ENCODE measurements around the gene SLC7A8. TPM values are rescaled to one million over a fixed set of nuclear protein-coding genes. Genes with fewer than 3 reads are reported as not detected.

Gene SLC7A8
- total RNA-seq, 4 donors from 2014 or later = 26.2 to 41.4 (median 37.5) TPM

GRCh38 chr14:23086565-23086964 is 96.9 kb downstream of the SLC7A8 start:
- H3K36me3 ChIP-seq = peaks cover 0 to 99% (median 20%) of the 10 kb centered on the region in 3 donors
- H3K27me3 ChIP-seq = no peaks in the 10 kb centered on the region
- 86 to 92% methylated on average over 1 of the region's 1 CpG for WGBS, 2 donors

GRCh38 chr14:23085458-23085857 is 98.0 kb downstream of the SLC7A8 start:
- TF ChIP-seq POLR2A (IDR thresholded peaks at IDR 0.05) = no peak
- TF ChIP-seq CTCF (IDR thresholded peaks at IDR 0.05) = no peak
- TF ChIP-seq EP300 (IDR thresholded peaks at IDR 0.05) = no peak
- H3K4me3 ChIP-seq = no peak overlapping the region
- DNase-seq (ENCODE audit: low spot score in 2 of 2) = no peak
- H3K27ac ChIP-seq = no peak overlapping the region
- peaks cover 0 to 99% (median 22%) of the 10 kb centered on the region in 3 donors for H3K36me3 ChIP-seq
- no peaks in the 10 kb centered on the region for H3K4me1 ChIP-seq
- H3K9me3 ChIP-seq = no peaks in the 10 kb centered on the region
- 78 to 87% methylated on average over 3 of the region's 3 CpGs for WGBS, 2 donors
- no peaks in the 10 kb centered on the region for H3K27me3 ChIP-seq

More at GRCh38 chr14:23086565-23086964, 96.9 kb downstream of the SLC7A8 start:
- TF ChIP-seq POLR2A (IDR thresholded peaks at IDR 0.05) = no peak
- H3K4me1 ChIP-seq = no peaks in the 10 kb centered on the region
- no peak for DNase-seq (ENCODE audit: low spot score in 2 of 2)
- H3K27ac ChIP-seq = no peak overlapping the region
- no peak overlapping the region for H3K4me3 ChIP-seq
- H3K9me3 ChIP-seq = no peaks in the 10 kb centered on the region

GRCh38 chr14:23080474-23080873 is 103.0 kb downstream of the SLC7A8 start:
- peaks cover 0 to 99% (median 32%) of the 10 kb centered on the region in 3 donors for H3K36me3 ChIP-seq
- no peaks in the 10 kb centered on the region for H3K9me3 ChIP-seq
- TF ChIP-seq CTCF (IDR thresholded peaks at IDR 0.05) (no peak), POLR2A (IDR thresholded peaks at IDR 0.05) (no peak), EP300 (IDR thresholded peaks at IDR 0.05) (no peak)
- H3K27ac ChIP-seq = peak overlapping the region in 2 of 4 donors; percentile 79 to 87
- H3K4me1 ChIP-seq = peaks cover 0 to 36% (median 3%) of the 10 kb centered on the region in 4 donors
- H3K27me3 ChIP-seq = no peaks in the 10 kb centered on the region
- DNase-seq (ENCODE audit: low spot score in 2 of 2) = no peak
- WGBS, 2 donors = 76 to 81% methylated on average over 1 of the region's 1 CpG
- H3K4me3 ChIP-seq = no peak overlapping the region

GRCh38 chr14:23079716-23080115 is 103.7 kb downstream of the SLC7A8 start:
- Histone ChIP-seq H3K4me3 (no peak overlapping the region), H3K27ac (peak overlapping the region; percentile 11 to 87 (median 57)), H3K27me3 (no peaks in the 10 kb centered on the region), H3K9me3 (no peaks in the 10 kb centered on the region), H3K4me1 (peaks cover 0 to 36% (median 3%) of the 10 kb centered on the region in 4 donors), H3K36me3 (peaks cover 0 to 99% (median 32%) of the 10 kb centered on the region in 3 donors)
- TF ChIP-seq CTCF (IDR thresholded peaks at IDR 0.05) (no peak), EP300 (IDR thresholded peaks at IDR 0.05) (no peak), POLR2A (IDR thresholded peaks at IDR 0.05) (no peak)
- DNase-seq (ENCODE audit: low spot score in 2 of 2) = no peak
- 71 to 88% methylated on average over 2 of the region's 2 CpGs for WGBS, 2 donors

- no peak overlapping the region for H3K4me3 ChIP-seq
- DNase-seq (ENCODE audit: low spot score in 2 of 2) = peak; percentile 45 to 85
- H3K36me3 ChIP-seq = peaks cover 0 to 99% (median 30%) of the 10 kb centered on the region in 3 donors
- no peaks in the 10 kb centered on the region for H3K27me3 ChIP-seq
- H3K9me3 ChIP-seq = no peaks in the 10 kb centered on the region
- WGBS, 2 donors = 5 to 22% methylated on average over 2 of the region's 2 CpGs
- peak in 1 of 2 donors; percentile 85 for TF ChIP-seq EP300 (IDR thresholded peaks at IDR 0.05)
- no peak for TF ChIP-seq CTCF (IDR thresholded peaks at IDR 0.05)
- H3K4me1 ChIP-seq = peaks cover 0 to 36% (median 3%) of the 10 kb centered on the region in 4 donors
- peak overlapping the region; percentile 11 to 87 (median 57) for H3K27ac ChIP-seq
Observed at GRCh38 chr14:23078692-23079116, 104.8 kb downstream of the SLC7A8 start.

All from tibial nerve (tissue), 4 donors.